ENCODE data around the gene SEPTIN1. TPM values are rescaled to one million over a fixed set of nuclear protein-coding genes. Genes with fewer than 3 reads are reported as not detected.

SEPTIN1 gene
- total and polyA plus RNA-seq, 2 donors (not counting 3 experiments of a cell fraction or from before 2014, with no cell fraction given): 0.07 to 0.75 TPM

DNA sequence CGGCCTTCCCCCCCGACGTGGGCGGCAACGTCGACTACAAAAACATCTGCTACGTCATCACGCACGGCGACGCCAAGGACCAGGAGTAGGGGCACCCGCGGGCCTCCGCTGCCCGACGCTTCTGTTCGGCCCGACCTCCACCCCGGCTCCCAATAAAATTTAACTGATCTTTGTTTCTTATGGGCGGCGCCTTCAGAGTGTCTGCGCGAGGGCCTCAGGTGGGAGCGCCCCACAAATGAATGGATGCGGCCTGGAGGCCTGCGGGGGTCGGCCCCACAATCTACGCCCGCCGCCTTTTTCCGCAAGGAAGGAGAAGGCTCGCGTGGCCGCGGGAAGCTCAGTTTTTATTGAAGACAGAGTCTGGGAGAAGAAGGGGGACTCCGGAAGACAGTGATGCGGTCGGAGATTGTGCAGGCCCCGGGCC, 4.5 kb downstream of the SEPTIN1 start:
- no peaks in the 10 kb centered on the region for H4K20me1 ChIP-seq (replicated peaks; ENCODE audit: control insufficient read depth, extremely low read depth, insufficient read depth, low read length)
- H3K79me2 ChIP-seq (ENCODE audit: control insufficient read depth, insufficient read depth, low read length): no peaks in the 10 kb centered on the region
- H3K36me3 ChIP-seq (ENCODE audit: control insufficient read depth in 2 of 2, extremely low read depth in 1 of 2, insufficient read depth in 2 of 2, low read length in 2 of 2): no peaks in the 10 kb centered on the region
- POLR2A ChIA-PET: interaction anchor here (0.8 to 1.5 kb wide), 2 partner anchors 18 to 22 kb away, joined by 4 to 5 read pairs; partner anchors contain the start of gene ZNF48
- H2AFZ ChIP-seq (ENCODE audit: low read depth, low read length): peak overlapping the region; percentile 61
- BruUV-seq (replicated peaks): TSS peak; percentile 80
- no peak for TF ChIP-seq POLR2AphosphoS5 (IDR thresholded peaks at IDR 0.05; ENCODE audit: insufficient read depth, low read depth, low read length)
- TF ChIP-seq EZH2 (IDR thresholded peaks at IDR 0.05; ENCODE audit: borderline replicate concordance, low read depth, low read length, severe bottlenecking): no peak
- TF ChIP-seq POLR2A (IDR thresholded peaks at IDR 0.05; ENCODE audit: low read depth, low read length): peak; percentile 53
- TF ChIP-seq, protein P1, sequence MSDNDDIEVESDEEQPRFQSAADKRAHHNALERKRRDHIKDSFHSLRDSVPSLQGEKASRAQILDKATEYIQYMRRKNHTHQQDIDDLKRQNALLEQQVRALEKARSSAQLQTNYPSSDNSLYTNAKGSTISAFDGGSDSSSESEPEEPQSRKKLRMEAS (IDR thresholded peaks at IDR 0.05; ENCODE audit: insufficient read depth, insufficient read length): peak; percentile 54
- no peak for TF ChIP-seq MYC (IDR thresholded peaks at IDR 0.05; ENCODE audit: low read depth, low read length)
- TF ChIP-seq JUN (IDR thresholded peaks at IDR 0.05; ENCODE audit: borderline replicate concordance, insufficient read depth, insufficient read length, low read depth): no peak
- no peak for TF ChIP-seq FOS (IDR thresholded peaks at IDR 0.05; ENCODE audit: borderline replicate concordance, insufficient read depth, low read length)
- TF ChIP-seq, protein P2, sequence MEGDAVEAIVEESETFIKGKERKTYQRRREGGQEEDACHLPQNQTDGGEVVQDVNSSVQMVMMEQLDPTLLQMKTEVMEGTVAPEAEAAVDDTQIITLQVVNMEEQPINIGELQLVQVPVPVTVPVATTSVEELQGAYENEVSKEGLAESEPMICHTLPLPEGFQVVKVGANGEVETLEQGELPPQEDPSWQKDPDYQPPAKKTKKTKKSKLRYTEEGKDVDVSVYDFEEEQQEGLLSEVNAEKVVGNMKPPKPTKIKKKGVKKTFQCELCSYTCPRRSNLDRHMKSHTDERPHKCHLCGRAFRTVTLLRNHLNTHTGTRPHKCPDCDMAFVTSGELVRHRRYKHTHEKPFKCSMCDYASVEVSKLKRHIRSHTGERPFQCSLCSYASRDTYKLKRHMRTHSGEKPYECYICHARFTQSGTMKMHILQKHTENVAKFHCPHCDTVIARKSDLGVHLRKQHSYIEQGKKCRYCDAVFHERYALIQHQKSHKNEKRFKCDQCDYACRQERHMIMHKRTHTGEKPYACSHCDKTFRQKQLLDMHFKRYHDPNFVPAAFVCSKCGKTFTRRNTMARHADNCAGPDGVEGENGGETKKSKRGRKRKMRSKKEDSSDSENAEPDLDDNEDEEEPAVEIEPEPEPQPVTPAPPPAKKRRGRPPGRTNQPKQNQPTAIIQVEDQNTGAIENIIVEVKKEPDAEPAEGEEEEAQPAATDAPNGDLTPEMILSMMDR (IDR thresholded peaks at IDR 0.05; ENCODE audit: extremely low read depth in 1 of 2, insufficient read depth in 1 of 2, low read depth in 1 of 2, low read length in 2 of 2): no peak
- TF ChIP-seq GATA2 (IDR thresholded peaks at IDR 0.05; ENCODE audit: insufficient read depth, insufficient read length, low read depth, low read length): peak; percentile 42
- peak; percentile 92 for DNase-seq (ENCODE audit: low read depth, low spot score)
- H3K9ac ChIP-seq (replicated peaks; ENCODE audit: extremely low read depth, insufficient read depth, low read length): peak overlapping the region; percentile 92
- H3K9me3 ChIP-seq (replicated peaks; ENCODE audit: control insufficient read depth, insufficient read depth, low read length): no peaks in the 10 kb centered on the region
- H3K4me2 ChIP-seq (ENCODE audit: insufficient read depth, low read length): peak overlapping the region; percentile 83
- intact Hi-C loops (cut with micrococcal nuclease): loop anchor here (1.0 kb wide), 3 partner anchors 8 to 22 kb away; partner anchors contain the start of genes TBC1D10B and ZNF48
- CTCF ChIA-PET: interaction anchor here (0.9 to 2.0 kb wide), 7 partner anchors 9 to 40 kb away, joined by 3 to 11 read pairs (median 6); partner anchors contain the start of gene ZNF48
- dilution Hi-C loops (cut with MboI; ENCODE audit: extremely low pct_ligation_motif_present, low sequenced_read_pairs): no loop called here
- peaks cover 12% of the 10 kb centered on the region for H3K4me1 ChIP-seq (ENCODE audit: control insufficient read depth, extremely low read depth, insufficient read depth, low read length)
- H3K4me3 ChIP-seq (replicated peaks in 1 of 3; ENCODE audit: insufficient read depth in 1 of 3, low read depth in 1 of 3, low read length in 3 of 3): peak overlapping the region; percentile 26 to 49 (median 49)
- no peaks in the 10 kb centered on the region for H3K27me3 ChIP-seq (ENCODE audit: control insufficient read depth in 2 of 2, insufficient read depth in 2 of 2, low read length in 2 of 2)
- no peaks in the 10 kb centered on the region for H3K9me1 ChIP-seq (replicated peaks; ENCODE audit: control insufficient read depth, extremely low read depth, insufficient read depth, low read length)
- H3K27ac ChIP-seq (ENCODE audit: insufficient read depth, low read depth, low read length): peak overlapping the region; percentile 98
- FAIRE-seq: no peak

Measured in endothelial cell of umbilical vein (primary cell).